22Rv1 (cell line): Measurements from ENCODE around the gene IL1RN.

Experiments
- CTCF ChIP-seq: fragments of 450-650 bp; IDR thresholded peaks from 2 replicates; pipeline ENCODE4 v1.5.1; 2017; ENCODE audit warnings: mild to moderate bottlenecking
- ZFX ChIP-seq: fragments of 450-650 bp; IDR thresholded peaks from 2 replicates; pipeline ENCODE4 v1.6.1; 2017; ENCODE audit warnings: antibody characterized with exemption, borderline replicate concordance

GRCh38 chr2:113178891-113179290 is 51.5 kb downstream of the IL1RN start:
- TF ChIP-seq CTCF (no peak), ZFX (no peak)
